A673 (cell line): ENCODE data around the gene C19orf12.

Source experiments
- CTCF ChIP-seq: fragments of 300-800, 200-600 bp; sonication (generic); conservative IDR thresholded peaks from 2 replicates; pipeline ENCODE4 v1.5.1; 2017; ENCODE audit warnings: low read depth, mild to moderate bottlenecking, antibody characterized with exemption, low read length, moderate library complexity, mixed read lengths
- EZH2 ChIP-seq: fragments of 200-600 bp; sonication (generic); IDR thresholded peaks from 2 replicates; pipeline ENCODE4 v1.6.1; 2017; ENCODE audit warnings: borderline replicate concordance, low read depth, mild to moderate bottlenecking, mixed read lengths, antibody characterized with exemption, low read length; ENCODE audit not compliant: poor library complexity, severe bottlenecking

- TF ChIP-seq CTCF (no peak), EZH2 (no peak)
Observed at GRCh38 chr19:29663861-29664752, 51.0 kb downstream of the C19orf12 start.
